ENCODE measurements around the gene ZNF324.
"Not testable (repeated sequence)": the region's sequence is repeated elsewhere in the genome, so short reads cannot be mapped to it uniquely, and the experiment has no call there.

ZNF324 gene

DNA sequence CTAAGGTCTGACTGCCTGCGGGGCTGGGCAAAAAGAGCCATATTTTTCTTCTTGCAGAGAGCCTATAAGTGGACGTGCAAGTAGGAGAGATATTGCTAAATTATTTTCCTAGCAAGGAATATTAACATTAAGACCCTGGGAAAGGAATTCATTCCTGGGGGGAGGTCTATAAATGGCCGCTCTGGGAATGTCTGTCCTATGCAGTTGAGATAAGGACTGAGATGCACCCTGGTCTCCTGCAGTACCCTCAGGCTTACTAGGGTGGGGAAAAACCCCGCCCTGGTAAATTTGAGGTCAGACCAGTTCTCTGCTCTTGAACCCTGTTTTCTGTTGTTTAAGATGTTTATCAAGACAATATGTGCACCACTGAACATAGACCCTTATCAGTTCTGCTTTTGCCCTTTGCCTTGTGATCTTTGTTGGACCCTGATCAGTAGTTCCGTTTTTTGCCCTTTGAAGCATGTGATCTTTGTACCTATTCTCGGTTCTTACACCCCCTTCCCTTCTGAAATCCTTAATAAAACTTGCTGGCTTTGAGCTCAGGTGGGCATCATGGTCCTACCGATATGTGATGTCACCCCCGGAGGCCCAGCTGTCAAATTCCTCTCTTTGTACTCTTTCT lies 40.8 kb downstream of the ZNF324 start:
- DNase-seq = not testable (repeated sequence)

DNA sequence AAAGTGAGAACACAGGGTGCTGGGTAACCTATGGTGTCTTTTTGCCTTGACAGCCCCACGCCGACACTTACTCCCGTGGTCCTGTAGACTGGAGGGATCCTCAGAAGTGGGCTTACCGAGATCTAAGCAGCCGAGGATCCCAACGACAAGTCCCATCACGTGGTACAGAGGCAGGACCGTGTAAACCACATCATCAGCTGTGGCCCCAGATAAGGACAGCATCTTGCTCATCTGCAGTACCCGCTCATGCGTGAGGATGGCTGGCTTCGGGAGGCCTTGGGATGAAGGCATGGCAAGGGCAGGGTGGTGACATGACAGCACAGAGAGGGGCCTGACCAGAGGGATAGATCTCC lies 42.8 kb downstream of the ZNF324 start:
- no peak for DNase-seq

DNA sequence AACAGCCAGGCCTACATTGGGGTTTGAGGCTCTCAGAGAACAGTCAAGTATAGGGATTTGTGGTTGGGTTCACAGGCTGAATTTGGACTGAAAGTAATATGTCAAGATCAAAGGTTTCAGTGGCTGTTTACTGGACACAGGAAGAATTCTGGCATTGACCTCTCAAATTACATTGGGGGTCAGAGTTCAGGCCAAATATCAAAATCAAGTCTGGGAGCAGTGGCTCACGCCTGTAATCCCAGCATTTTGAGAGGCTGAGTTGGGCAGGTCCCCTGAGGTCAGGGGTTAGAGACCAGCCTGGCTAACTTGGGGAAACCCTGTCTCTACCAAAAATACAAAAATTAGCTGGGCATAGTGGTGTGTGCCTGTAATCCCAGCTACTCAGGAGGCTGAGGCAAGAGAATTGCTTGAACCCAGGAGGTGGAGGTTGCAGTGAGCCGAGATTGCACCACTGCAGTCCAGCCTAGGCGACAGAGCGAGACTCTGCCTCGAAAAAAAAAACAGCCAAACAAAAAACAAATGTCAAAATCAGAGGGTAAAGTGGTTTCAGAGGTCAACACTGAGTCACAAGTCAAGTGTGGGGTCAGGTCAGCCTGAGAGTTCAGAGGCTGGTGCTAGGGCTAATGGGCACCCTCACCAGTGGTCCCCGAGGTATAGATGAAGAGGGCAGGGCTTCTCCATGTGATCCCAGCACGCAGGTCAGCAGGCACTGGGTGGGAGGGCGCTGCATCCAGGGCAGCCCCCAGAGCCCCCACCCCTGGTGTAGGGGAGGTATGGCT lies 43.4 kb downstream of the ZNF324 start:
- DNase-seq = no peak

DNA sequence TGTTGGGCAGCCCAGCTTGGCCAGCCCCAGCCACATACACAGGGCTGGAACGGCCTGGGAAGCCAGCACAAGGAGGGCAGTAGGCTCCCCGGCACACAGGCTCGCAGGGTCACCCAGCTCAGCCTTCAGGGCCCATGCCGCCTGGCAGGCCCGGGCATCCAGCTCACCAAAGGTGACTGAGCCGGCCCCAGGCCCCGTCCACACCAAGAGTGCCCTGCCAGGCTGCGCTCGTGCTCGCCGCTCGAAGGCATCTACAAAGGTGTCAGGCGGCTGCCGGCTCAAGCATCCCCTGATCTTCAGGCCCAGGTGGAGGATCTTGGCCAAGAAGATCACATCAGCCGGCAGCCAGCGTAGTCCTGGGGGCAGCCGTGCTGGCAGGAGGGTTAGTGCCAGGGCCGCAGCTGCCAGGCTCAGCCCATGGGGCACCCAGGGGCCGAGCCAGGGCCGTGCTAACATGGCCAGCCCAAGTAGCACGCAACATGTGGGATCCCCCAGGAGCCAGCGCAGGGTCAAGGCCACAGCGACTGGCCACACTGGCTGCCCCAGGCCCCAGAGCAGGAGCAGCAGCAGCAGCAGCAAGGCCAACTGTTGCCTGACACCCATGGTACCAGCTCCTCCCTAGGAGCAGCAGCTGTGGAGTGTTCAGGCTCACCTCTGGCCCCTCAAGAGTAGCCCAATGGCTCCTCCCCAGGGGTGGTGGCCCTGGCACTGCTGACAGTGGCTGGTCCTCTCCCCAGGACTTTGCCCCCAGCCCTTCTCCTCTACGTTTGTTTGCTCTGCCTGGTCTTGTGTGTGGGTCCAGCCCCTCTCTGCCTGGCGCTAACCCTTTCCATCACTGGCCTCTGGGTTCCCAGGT lies 44.7 kb downstream of the ZNF324 start, which contains the start of gene SLC27A5:
Gene SLC27A5, minus strand, starts transcription at position 640 of the 856 bp plus-strand sequence. Its CDS starts 37 bp downstream, at position 603.
- no peak for DNase-seq

DNA sequence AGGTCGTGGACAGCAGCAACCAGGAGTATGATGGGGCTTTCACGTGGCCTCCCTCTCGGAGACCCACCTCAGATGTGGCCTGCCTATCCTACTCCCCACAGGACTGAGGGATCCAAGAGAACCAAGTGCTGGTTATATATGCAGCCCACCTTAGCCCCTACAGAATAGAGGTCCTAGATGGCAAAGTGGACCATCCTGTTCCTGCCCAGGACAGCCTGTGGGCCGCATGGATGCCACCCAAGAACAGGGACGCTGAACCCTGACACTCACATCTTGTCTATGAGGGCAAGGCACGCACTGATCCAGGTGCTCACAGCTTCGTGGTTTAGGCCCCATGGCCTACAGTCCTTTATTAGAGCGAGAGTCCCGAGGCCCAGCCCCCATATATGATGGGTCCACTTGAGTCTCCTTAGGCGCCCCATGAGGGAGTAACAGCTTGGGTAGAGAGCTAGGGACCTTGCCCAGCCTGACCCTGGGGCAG lies 46.4 kb downstream of the ZNF324 start:
- no peak for DNase-seq

DNA sequence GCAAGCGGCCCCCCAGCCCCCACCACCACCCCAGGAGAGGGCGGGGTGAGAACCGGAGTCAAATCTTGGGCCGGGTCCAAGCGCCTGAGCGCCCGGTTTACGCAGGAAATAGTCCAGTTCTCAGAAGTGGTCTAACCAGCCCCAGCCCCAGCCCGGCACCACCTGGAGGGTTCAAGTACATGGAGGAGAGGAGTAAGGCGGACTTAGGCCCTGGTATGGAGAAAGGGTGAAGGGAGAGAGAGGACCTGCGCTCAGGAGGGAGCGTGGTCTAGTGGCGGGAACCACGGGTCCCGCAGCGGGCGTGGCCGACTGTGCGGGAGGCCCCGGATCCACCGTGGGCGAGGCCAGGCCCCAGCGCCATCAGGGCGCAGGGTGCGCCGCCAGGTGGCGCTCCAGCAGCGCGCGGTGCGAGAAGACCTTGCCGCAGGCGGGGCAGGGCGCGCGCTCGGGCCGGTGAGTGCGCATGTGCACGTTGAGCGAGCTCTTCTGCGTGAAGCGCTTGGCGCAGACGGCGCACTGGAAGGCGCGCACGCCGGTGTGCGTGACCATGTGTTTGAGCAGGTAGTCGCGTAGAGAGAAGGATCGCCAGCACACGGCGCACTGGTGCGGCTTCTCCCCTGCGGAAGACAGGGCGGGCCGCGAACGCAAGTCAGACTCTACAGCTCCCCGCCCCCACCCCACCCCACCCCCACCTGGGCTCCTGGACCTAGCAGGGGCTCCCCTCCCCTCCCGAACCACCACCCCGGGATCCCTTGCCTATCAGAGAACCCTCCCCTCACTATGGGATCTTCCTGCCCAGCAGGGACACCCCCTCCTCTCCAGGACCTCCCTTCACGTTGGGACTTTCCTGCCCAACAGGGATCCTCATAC lies 47.0 kb downstream of the ZNF324 start:
- peak; percentile 94 for DNase-seq

DNA sequence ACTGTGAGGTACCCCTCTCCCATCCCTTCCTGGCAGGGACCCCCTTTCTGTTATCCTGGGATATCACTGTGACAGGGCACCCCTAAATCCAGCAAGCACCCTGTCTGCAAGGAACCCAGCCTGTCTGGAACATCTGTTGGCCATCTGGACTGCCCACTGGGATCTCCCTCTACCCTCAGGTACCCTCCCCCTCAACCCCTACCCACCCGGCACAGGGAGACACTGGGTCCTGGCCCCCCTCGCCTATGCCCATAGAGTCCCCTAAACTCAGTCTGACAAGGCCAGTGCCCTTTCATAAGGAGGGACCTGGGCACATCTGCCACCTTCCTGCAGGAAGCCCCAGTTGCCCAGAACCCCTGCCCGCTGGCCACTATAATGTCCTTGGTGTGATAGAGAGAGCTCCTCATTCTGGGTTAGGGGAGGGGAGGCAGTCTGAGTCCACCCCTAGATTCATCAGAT lies 47.7 kb downstream of the ZNF324 start:
- DNase-seq = no peak

DNA sequence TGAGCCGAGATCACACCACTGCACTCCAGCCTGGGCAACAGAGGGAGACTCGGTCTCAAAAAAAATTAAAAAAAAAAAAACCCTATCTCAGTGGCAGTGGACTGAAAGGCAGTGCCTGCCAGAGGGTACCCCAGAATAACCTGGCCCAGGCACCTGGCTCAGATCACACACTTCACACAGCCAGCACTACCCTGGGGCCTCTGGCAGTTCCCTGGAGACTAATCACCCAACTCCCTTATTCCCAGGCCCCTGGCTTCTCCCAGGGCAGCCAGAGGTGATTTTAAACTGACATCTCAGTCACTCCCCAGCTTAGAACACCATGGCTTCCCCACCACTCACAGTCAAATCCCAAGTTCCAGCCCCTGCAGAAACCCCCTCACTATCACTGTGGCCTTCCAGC lies 48.4 kb downstream of the ZNF324 start:
- DNase-seq = no peak

DNA sequence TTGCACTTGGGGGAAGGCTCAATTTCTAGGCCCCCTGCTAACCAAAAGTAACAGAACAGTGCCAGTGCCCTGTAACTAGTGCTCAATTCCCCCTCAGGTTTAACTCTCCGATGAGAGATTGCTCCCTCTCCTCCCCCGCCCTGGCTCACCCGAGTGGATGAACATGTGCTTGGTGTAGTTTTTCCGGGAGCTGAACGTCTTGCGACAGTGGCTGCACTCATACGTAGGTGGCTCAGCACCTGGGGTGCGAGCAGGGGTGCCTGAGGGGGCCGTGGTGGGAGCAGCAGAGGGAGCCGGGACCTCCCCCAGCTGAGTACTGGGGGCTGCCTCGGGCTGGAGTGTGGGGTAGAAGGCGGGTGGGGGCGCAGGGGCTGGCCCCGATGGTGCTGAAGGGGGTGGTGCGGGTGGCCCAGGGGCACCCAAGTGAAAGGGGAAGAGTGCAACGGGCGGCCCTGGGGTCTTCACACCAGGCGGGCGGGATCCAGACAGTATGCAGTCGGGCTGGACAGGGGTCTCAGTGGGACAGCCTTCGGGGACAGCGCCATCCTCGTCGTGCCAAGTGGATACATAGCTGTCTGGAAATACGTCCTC lies 49.5 kb downstream of the ZNF324 start:
- no peak for DNase-seq

DNA sequence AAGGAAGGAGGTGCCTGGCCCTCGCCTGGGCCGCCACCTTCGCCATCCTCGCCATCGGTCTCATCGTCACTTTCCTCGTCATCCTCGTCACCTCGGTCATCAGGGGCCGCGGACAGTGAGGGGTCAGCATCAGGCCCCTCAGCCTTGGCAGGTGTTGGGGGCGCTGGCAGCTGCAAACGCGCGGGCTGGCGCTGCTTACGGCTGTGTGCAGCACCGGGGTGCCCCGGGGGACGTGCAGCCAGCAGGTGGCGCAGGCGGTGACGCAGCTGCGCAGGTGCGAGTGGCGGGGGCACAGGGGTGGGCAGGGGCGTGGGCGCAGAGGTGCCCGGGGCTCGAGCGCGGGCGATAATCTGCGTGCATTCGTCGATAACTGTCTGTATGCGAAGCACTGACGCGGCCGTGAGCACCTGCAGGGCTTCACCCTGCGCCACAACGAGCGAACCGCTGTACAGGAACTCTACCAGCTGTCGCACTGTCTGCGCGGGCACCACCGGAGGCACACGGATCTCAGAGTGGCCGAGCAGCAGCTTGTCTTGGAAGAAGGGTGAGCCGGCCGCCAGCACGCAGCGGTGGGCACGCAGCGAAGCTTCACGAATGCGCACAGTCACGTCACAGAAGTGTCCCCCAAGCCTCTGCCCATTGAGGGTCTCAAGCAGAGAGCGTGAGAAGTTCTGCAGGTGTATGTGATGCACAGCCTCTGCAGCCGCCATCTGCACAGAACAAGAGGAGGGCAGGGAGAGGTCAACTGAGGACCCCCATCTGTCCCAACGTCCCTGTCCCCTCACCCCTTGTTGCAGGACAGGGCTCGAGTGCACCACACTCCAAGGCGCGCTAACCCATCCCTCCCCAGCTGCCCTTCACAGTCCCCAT lies 50.3 kb downstream of the ZNF324 start:
- no peak for DNase-seq

DNA sequence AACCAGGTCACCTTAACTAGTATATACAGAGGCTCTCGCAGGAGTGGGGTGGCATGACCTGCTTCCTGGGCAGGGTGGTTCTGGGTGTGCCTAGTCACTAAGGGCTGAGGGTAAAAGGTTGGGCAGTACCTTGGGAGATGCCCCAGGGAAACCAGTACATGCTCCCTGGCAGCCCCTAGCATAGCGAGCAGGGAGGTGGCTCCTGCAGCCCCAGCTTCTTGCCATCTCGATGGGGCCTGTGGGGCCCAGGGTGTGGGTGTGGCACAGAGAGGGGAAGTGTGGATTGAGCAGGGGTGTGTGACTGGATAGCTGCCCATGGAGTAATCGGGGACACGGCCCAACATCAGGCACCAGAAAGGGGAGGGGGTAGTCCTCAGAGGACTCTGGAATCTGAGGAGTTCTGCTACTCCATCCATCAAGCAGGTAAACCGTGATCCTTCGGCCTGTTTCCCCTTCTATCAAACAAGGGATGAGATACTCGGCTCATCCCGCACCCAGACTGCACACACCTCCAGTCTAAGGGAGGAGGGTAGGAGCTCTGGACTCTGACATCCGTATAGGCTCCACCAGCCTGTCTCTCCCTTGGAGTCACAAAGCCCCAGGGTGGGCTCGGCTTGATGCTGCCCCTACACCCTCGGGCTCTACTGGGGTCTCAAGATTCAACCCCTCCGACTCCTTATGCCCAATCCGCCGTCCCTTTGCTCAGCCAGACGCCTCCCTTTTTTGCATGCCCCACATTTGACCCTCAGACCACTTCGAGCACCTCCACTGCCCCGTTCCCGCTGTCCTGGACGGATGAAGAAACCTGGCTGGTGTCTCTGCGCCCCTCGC lies 51.6 kb downstream of the ZNF324 start:
- DNase-seq = no peak

DNA sequence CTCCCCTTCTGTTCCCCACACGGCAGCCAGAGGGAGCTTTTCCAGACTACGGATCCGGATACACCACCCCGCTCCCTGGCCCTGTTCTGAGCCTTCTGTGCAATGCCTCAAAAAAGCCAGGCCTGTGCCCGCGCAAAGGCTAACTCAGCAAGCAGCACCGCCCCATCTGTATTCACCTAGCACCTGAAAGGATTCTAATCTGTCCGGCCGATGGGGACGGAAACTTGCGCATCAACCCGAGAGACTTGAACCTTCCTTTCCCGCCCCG lies 52.1 kb downstream of the ZNF324 start:
- peak; percentile 52 for DNase-seq

DNA sequence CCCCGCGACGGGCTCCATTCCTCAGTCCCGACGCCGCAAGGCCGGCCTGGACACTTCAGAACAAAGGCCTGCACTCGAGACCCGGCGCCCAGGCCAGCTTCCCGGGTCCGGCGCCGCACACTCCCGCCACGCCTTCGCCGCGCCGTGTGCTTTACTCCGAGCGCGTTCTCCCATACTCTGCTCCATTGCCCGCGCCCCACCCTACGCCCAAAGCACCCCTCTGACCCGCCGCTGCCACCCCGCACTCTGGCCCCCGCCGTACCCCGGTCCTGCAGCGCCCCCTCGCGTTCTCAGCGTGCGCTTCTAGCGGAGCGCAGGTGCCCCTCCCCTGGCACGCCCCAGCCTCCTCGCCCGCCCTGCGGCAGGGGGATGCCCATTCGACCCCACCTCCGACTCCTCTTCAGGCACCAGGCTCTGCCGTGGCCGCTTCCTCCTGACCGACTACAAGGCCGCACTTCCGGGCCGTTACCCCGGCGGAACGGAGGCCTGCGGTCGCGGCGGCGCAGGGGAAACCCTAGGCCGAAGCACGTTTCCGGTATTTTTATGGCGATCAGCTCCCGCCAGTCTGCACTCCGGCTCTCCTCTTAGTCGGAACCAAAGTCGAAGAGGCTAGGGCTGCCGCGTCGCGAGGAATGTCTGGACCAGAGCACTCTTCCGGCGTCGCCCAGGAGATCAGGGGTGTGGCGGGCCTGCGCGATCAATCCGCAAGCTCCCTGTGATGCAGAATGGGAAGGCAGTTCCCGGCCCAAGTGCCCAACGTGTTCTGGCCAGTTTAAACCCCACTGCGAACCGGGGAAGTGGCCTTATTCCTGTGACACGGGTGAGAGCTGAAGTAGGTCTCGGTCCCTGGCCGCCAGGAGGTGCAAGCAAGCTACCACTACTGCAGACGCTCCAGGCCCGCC lies 52.7 kb downstream of the ZNF324 start, which contains the start of gene ZBTB45:
Gene ZBTB45, minus strand, starts transcription at position 456 of the 902 bp plus-strand sequence. CDS start 2,137 bp downstream, outside the sequence.
- peak; percentile 93 for DNase-seq

DNA sequence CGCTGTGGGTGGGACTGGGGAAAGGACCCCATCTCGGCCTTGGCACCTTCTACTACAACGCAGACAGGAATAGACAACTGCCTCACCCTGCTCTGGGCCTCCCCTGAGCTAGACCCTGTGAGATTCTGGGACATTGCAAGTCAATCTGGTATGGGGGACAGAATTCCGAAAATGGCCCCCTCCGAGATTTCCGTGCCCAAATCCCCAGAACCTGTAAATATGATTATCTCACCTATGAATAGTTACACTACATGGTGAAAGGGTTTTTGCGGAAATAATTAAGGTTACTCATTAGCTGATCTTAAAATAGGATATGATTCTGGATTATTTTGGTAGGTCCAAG lies 53.3 kb downstream of the ZNF324 start:
- no peak for DNase-seq

DNA sequence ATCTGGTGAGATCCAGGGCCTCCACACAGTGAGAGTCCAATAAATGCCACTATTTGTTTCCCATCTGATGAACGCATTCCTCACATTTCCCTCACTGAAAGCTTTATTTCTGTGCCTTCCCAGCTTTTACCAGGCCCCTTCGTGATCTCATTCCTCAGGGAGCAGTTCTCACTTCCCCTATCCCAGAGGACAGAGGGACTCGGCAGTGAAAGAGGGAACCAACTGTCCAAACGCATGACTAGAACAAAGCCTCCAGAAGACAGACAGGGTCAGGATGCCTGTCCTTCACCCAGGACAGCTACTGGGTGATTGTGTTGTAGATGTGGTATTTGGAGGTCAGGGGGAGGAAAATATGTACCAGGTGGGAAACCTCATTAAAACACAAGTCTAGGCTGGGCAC lies 54.8 kb downstream of the ZNF324 start:
- no peak for DNase-seq

DNA sequence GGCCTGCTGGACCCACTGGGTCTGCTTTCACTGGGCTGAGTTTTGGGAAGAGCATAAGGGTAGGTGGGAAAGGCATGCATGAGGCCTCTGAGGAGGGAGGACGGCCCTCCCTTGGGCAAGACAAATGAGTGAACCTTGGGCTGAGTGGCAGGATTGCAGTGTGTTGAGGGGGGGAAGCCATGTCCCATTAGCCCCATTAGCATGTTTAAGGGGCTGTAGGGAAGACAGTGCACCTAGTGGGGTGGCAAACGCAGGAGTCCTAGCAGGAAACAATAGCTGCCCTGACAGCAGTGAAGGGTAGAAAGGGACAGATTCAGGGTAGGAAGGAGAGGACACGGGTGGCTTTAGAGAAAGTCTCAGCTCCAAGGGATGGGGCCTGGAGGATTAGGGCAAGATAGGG lies 55.8 kb downstream of the ZNF324 start:
- no peak for DNase-seq
